ENCODE data around the gene GAS2L3. TPM values are rescaled to one million over a fixed set of nuclear protein-coding genes. Genes with fewer than 3 reads are reported as not detected.

Gene GAS2L3
- 5.9 to 10.1 TPM (median 7.5 TPM) in 5 replicates for total RNA-seq (2022; extraction: Qiagen RNA extraction)

DNA sequence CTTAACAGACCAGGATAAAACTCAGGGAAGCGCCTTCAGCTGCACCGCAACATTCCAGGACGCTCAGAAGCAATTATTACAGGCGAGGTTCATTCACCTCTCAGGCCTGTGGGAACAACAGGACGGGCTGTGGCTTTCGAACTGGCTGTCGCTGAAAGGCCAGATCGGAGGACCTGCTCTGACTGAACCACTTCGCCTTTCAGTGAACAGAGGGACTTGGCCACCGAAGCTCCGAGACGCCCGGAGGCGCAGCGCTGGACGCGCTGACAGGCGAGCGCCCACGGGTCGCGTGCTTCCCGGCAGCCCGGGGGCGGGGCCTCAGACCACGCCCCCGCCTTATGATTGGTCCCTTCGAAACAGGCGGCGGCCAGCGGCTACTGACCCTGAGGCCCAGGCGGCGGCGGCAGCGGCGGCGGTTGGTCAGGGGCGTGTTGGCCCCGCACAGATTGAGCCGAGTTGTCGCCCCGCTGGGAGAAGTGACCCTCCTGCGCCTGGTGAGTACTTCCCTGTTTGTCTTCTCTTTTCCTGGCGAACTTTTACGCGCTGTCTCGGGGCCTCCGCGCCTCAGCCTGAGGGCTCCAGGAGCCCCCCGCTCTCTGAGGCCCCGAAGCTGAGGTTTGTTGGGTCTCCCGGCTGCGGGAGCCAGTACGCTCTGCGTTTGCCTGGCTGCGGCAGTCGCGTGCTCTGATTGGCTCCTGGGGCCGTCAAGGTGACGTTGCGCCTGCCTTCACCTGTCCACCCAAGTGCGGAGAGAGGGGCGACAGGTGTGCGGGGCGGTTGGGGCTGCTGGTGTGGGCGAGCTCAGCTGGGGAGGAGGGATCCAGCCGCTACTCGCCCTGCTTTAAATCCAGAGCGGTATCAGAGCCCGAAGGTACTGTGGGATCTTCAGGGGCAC, at the start of gene GAS2L3:
TSS of gene GAS2L3 (plus strand) at position 393 of the 895 bp plus-strand sequence. CDS start 21,221 bp downstream, outside the sequence.

Other genes starting within 250 kb of the GAS2L3 start
- 0.12 TPM in 1 of 5 replicates, not detected in the others for gene SLC17A8, start 216.6 kb upstream of the GAS2L3 start, total RNA-seq (2022; extraction: Qiagen RNA extraction)
- 0.03 to 0.10 TPM (median 0.08 TPM) in 5 replicates for gene NR1H4, start 99.8 kb upstream of the GAS2L3 start, total RNA-seq (2022; extraction: Qiagen RNA extraction)
- 0.02 to 0.28 TPM (median 0.11 TPM) in 4 of 5 replicates, not detected in the other for gene ANO4, start 221.1 kb downstream of the GAS2L3 start, total RNA-seq (2022; extraction: Qiagen RNA extraction)